CD8-positive, alpha-beta memory T cell (primary cell): ENCODE results near the gene TNFRSF1A. TPM values are rescaled to one million over a fixed set of nuclear protein-coding genes. Genes with fewer than 3 reads are reported as not detected.
"Not testable (repeated sequence)": the region's sequence is repeated elsewhere in the genome, so short reads cannot be mapped to it uniquely, and the experiment has no call there.

Experiments
- CTCF ChIA-PET: fragments of 350-600 bp; sonication (Branson Sonifier 250); formaldehyde crosslinking; loops from one replicate; lab custom pipeline; 2021; ENCODE audit warnings: antibody characterized with exemption; lab: Charles Lee
- POLR2A ChIA-PET: fragments of 350-600 bp; sonication (Branson Sonifier 250); formaldehyde crosslinking; loops from one replicate; lab custom pipeline; 2021; ENCODE audit warnings: antibody characterized with exemption; lab: Charles Lee
- DNase-seq, 5 donors: peaks; one replicate each; pipeline versions ENCODE4 v3.0.0 to v3.0.0-alpha.2; 2020 to 2022; ENCODE audit warnings: mixed read lengths in 1 of 5
- H3K27ac ChIP-seq: one replicate; pipeline ENCODE4 v1.7.0; 2013; ENCODE audit warnings: low read depth, mild to moderate bottlenecking, low read length, moderate library complexity
- H3K27me3 ChIP-seq: 2 replicates; pipeline ENCODE4 v1.7.0; 2013; ENCODE audit warnings: low read length, mild to moderate bottlenecking; ENCODE audit not compliant: insufficient read depth, poor library complexity, severe bottlenecking
- H3K36me3 ChIP-seq: 2 replicates; pipeline ENCODE4 v1.7.0; 2013; ENCODE audit warnings: mild to moderate bottlenecking, low read length, moderate library complexity; ENCODE audit not compliant: insufficient read depth
- H3K4me1 ChIP-seq: 2 replicates; pipeline ENCODE4 v1.7.0; 2013; ENCODE audit warnings: mild to moderate bottlenecking, low read length, moderate library complexity; ENCODE audit not compliant: insufficient read depth
- H3K4me3 ChIP-seq: 2 replicates; pipeline ENCODE4 v1.7.0; 2013; ENCODE audit warnings: mild to moderate bottlenecking, low read length
- H3K9me3 ChIP-seq: 2 replicates; pipeline ENCODE4 v1.7.0; 2013; ENCODE audit warnings: mild to moderate bottlenecking, low read length
- H3K27ac Mint-ChIP-seq, 8 donors: one replicate each; pipeline ENCODE4 v1.8.0; 2020 to 2021; ENCODE audit warnings: mixed read lengths in 8 of 8, mild to moderate bottlenecking in 6 of 8, inconsistent platforms in 3 of 8, moderate library complexity in 3 of 8
- H3K27me3 Mint-ChIP-seq, 2 donors: one replicate each; pipeline ENCODE4 v1.8.0; 2020 to 2021; ENCODE audit warnings: mixed read lengths in 2 of 2, mild to moderate bottlenecking in 1 of 2, moderate library complexity in 1 of 2
- H3K36me3 Mint-ChIP-seq, 3 donors: one replicate each; pipeline ENCODE4 v1.8.0; 2020 to 2021; ENCODE audit warnings: mixed read lengths in 3 of 3, inconsistent platforms in 1 of 3, mild to moderate bottlenecking in 1 of 3
- H3K4me1 Mint-ChIP-seq, 3 donors: one replicate each; pipeline ENCODE4 v1.8.0; 2020 to 2021; ENCODE audit warnings: mixed read lengths in 3 of 3, inconsistent platforms in 1 of 3, mild to moderate bottlenecking in 1 of 3
- H3K4me3 Mint-ChIP-seq, 7 donors: one replicate each; pipeline ENCODE4 v1.8.0; 2020 to 2021; ENCODE audit warnings: mixed read lengths in 7 of 7, mild to moderate bottlenecking in 6 of 7, moderate library complexity in 4 of 7, inconsistent platforms in 2 of 7
- H3K9me3 Mint-ChIP-seq, 5 donors: one replicate each; pipeline ENCODE4 v1.8.0; 2020 to 2022; ENCODE audit warnings: mixed read lengths in 5 of 5, mild to moderate bottlenecking in 3 of 5, moderate library complexity in 2 of 5, inconsistent platforms in 1 of 5
- polyA plus RNA-seq: library from polyadenylated mRNA; unstranded; fragments of 300-500 nt; fragmentation: Illumina TruSeq; gene quantifications from one replicate; pipeline ENCODE4 v1.2.3, GENCODE V29; 2021
- total RNA-seq, 2 experiments: library from RNA; stranded (reverse); gene quantifications; one replicate each; pipeline ENCODE4 v1.2.3, GENCODE V29; 2021

The TNFRSF1A gene
- total and polyA plus RNA-seq, 3 experiments from 2014 or later: 57.1 to 62.9 (median 62.1) TPM

- H3K4me1 Mint-ChIP-seq: peaks cover 44 to 54% (median 45%) of the 10 kb centered on the region in 3 donors
- not testable (repeated sequence) for H3K9me3 Mint-ChIP-seq, H3K27me3 Mint-ChIP-seq, H3K27ac ChIP-seq, H3K27me3 ChIP-seq, H3K9me3 ChIP-seq, H3K36me3 ChIP-seq, H3K4me3 Mint-ChIP-seq, DNase-seq, H3K4me3 ChIP-seq
- H3K36me3 Mint-ChIP-seq: peaks cover 2 to 11% (median 4%) of the 10 kb centered on the region in 3 donors
- peak overlapping the region in 2 of 8 donors; percentile 17 to 52 for H3K27ac Mint-ChIP-seq
- POLR2A ChIA-PET: interaction anchor here (0.7 kb wide), 1 partner anchor 189 kb away, joined by 3 read pairs; no protein-coding TSS in a partner anchor
- H3K4me1 ChIP-seq: peaks cover 61% of the 10 kb centered on the region
- CTCF ChIA-PET: interaction anchor here (0.8 to 6.8 kb wide), 6 partner anchors 9 to 114 kb away, joined by 3 to 58 read pairs (median 6); no protein-coding TSS in a partner anchor
Measured at GRCh38 chr12:6344101-6344660, 2.3 kb upstream of the TNFRSF1A start.

- POLR2A ChIA-PET: no interaction called here
- peaks cover 68% of the 10 kb centered on the region for H3K4me1 ChIP-seq
- peaks cover 42 to 54% (median 45%) of the 10 kb centered on the region in 3 donors for H3K4me1 Mint-ChIP-seq
Measured at GRCh38 chr12:6343518-6343917, 1.6 kb upstream of the TNFRSF1A start.

GRCh38 chr12:6342140-6342889 is 439 bp upstream of the TNFRSF1A start:
- H3K4me3 ChIP-seq: peak overlapping the region; percentile 91
- no peak for DNase-seq
- H3K27ac ChIP-seq: peak overlapping the region; percentile 89
- Mint-ChIP-seq H3K9me3 (no peaks in the 10 kb centered on the region), H3K27ac (peak overlapping the region in 2 of 8 donors; percentile 94 to 97), H3K36me3 (peaks cover 2 to 11% (median 4%) of the 10 kb centered on the region in 3 donors), H3K4me1 (peaks cover 42 to 50% (median 45%) of the 10 kb centered on the region in 3 donors), H3K27me3 (peaks cover 0 to 4% of the 10 kb centered on the region in 2 donors), H3K4me3 (no peak overlapping the region)
- H3K27me3 ChIP-seq: no peaks in the 10 kb centered on the region
- ChIA-PET POLR2A (interaction anchor here (0.7 kb wide), 1 partner anchor 128 kb away, joined by 3 read pairs; no protein-coding TSS in a partner anchor), CTCF (interaction anchor here (1.2 to 6.8 kb wide), 4 partner anchors 7 to 25 kb away, joined by 5 to 58 read pairs (median 8); no protein-coding TSS in a partner anchor)
- no peaks in the 10 kb centered on the region for H3K9me3 ChIP-seq
- H3K4me1 ChIP-seq: peaks cover 73% of the 10 kb centered on the region
- H3K36me3 ChIP-seq: no peaks in the 10 kb centered on the region

More at GRCh38 chr12:6343518-6343917, 1.6 kb upstream of the TNFRSF1A start:
- CTCF ChIA-PET: interaction anchor here (0.8 to 6.8 kb wide), 6 partner anchors 8 to 113 kb away, joined by 3 to 58 read pairs (median 6); no protein-coding TSS in a partner anchor
- Histone ChIP-seq H3K27ac (no peak overlapping the region), H3K36me3 (no peaks in the 10 kb centered on the region), H3K4me3 (no peak overlapping the region), H3K27me3 (no peaks in the 10 kb centered on the region), H3K9me3 (no peaks in the 10 kb centered on the region)
- H3K27ac Mint-ChIP-seq: peak overlapping the region in 1 of 8 donors; percentile 94
- peaks cover 2 to 11% (median 4%) of the 10 kb centered on the region in 3 donors for H3K36me3 Mint-ChIP-seq
- H3K9me3 Mint-ChIP-seq: no peaks in the 10 kb centered on the region
- H3K4me3 Mint-ChIP-seq: no peak overlapping the region
- H3K27me3 Mint-ChIP-seq: peaks cover 1 to 4% of the 10 kb centered on the region in 2 donors
- no peak for DNase-seq

GRCh38 chr12:6340745-6341416 is 995 bp downstream of the TNFRSF1A start:
- DNase-seq: no peak
- H3K9me3 ChIP-seq: no peaks in the 10 kb centered on the region
- Mint-ChIP-seq H3K27ac (no peak overlapping the region), H3K4me1 (peaks cover 33 to 35% (median 35%) of the 10 kb centered on the region in 3 donors), H3K27me3 (peaks cover 0 to 4% of the 10 kb centered on the region in 2 donors), H3K4me3 (no peak overlapping the region), H3K9me3 (no peaks in the 10 kb centered on the region), H3K36me3 (peaks cover 0 to 11% (median 4%) of the 10 kb centered on the region in 3 donors)
- no peaks in the 10 kb centered on the region for H3K36me3 ChIP-seq
- ChIA-PET POLR2A (interaction anchor here (1.3 kb wide), 1 partner anchor 22 kb away, joined by 6 read pairs; no protein-coding TSS in a partner anchor), CTCF (interaction anchor here (1.0 to 2.6 kb wide), 4 partner anchors 18 to 210 kb away, joined by 4 to 10 read pairs (median 5); no protein-coding TSS in a partner anchor)
- H3K4me3 ChIP-seq: peak overlapping the region; percentile 91
- peak overlapping the region; percentile 89 for H3K27ac ChIP-seq
- no peaks in the 10 kb centered on the region for H3K27me3 ChIP-seq
- H3K4me1 ChIP-seq: peaks cover 71% of the 10 kb centered on the region

GRCh38 chr12:6340032-6340638 is 1.7 kb downstream of the TNFRSF1A start:
- H3K4me1 Mint-ChIP-seq: peaks cover 28 to 35% (median 33%) of the 10 kb centered on the region in 3 donors
- peaks cover 71% of the 10 kb centered on the region for H3K4me1 ChIP-seq
- no peak overlapping the region for H3K4me3 Mint-ChIP-seq
- peak overlapping the region; percentile 89 for H3K27ac ChIP-seq
- H3K4me3 ChIP-seq: peak overlapping the region; percentile 91
- no peaks in the 10 kb centered on the region for H3K9me3 ChIP-seq
- ChIA-PET POLR2A (interaction anchor here (1.3 kb wide), 1 partner anchor 23 kb away, joined by 6 read pairs; no protein-coding TSS in a partner anchor), CTCF (interaction anchor here (0.8 to 6.5 kb wide), 11 partner anchors 9 to 211 kb away, joined by 3 to 50 read pairs (median 5); partner anchors contain the start of gene VAMP1)
- H3K36me3 ChIP-seq: no peaks in the 10 kb centered on the region
- DNase-seq: peak in 2 of 5 donors; percentile 39 to 61
- peaks cover 2 to 17% (median 4%) of the 10 kb centered on the region in 3 donors for H3K36me3 Mint-ChIP-seq
- H3K9me3 Mint-ChIP-seq: no peaks in the 10 kb centered on the region
- H3K27ac Mint-ChIP-seq: no peak overlapping the region
- H3K27me3 Mint-ChIP-seq: peaks cover 0 to 4% of the 10 kb centered on the region in 2 donors
- H3K27me3 ChIP-seq: no peaks in the 10 kb centered on the region

- Mint-ChIP-seq H3K4me1 (peaks cover 22 to 45% (median 41%) of the 10 kb centered on the region in 3 donors), H3K36me3 (peaks cover 4 to 25% (median 5%) of the 10 kb centered on the region in 3 donors), H3K27me3 (peaks cover 0 to 4% of the 10 kb centered on the region in 2 donors), H3K27ac (no peak overlapping the region), H3K9me3 (no peaks in the 10 kb centered on the region), H3K4me3 (no peak overlapping the region)
- H3K27me3 ChIP-seq: no peaks in the 10 kb centered on the region
- no peak overlapping the region for H3K27ac ChIP-seq
- ChIA-PET POLR2A (interaction anchor here (0.6 to 0.9 kb wide), 2 partner anchors 87 to 131 kb away, joined by 3 to 5 read pairs; partner anchors contain the start of gene VAMP1), CTCF (interaction anchor here (0.7 to 6.5 kb wide), 13 partner anchors 8 to 212 kb away, joined by 3 to 50 read pairs (median 5); partner anchors contain the start of gene VAMP1)
- peaks cover 9% of the 10 kb centered on the region for H3K36me3 ChIP-seq
- DNase-seq: no peak
- H3K4me3 ChIP-seq: peak overlapping the region; percentile 91
- no peaks in the 10 kb centered on the region for H3K9me3 ChIP-seq
- H3K4me1 ChIP-seq: peaks cover 80% of the 10 kb centered on the region
Measured at GRCh38 chr12:6338955-6339354, 2.9 kb downstream of the TNFRSF1A start.

GRCh38 chr12:6338536-6338935 is 3.3 kb downstream of the TNFRSF1A start:
- H3K4me1 Mint-ChIP-seq: peaks cover 19 to 47% (median 43%) of the 10 kb centered on the region in 3 donors
- H3K9me3 ChIP-seq, DNase-seq, H3K27ac Mint-ChIP-seq, H3K4me3 Mint-ChIP-seq, H3K9me3 Mint-ChIP-seq, H3K27me3 ChIP-seq, H3K27me3 Mint-ChIP-seq: not testable (repeated sequence)
- Histone ChIP-seq H3K36me3 (peaks cover 13% of the 10 kb centered on the region), H3K4me3 (peak overlapping the region; percentile 91), H3K4me1 (peaks cover 80% of the 10 kb centered on the region), H3K27ac (peak overlapping the region; percentile 41)
- H3K36me3 Mint-ChIP-seq: peaks cover 7 to 30% (median 9%) of the 10 kb centered on the region in 3 donors
- ChIA-PET CTCF (interaction anchor here (0.8 to 6.6 kb wide), 10 partner anchors 7 to 199 kb away, joined by 3 to 58 read pairs (median 8); partner anchors contain the start of gene VAMP1), POLR2A (interaction anchor here (0.9 kb wide), 1 partner anchor 132 kb away, joined by 5 read pairs; the partner anchor contains the start of gene VAMP1)
